Neuronal stem cell (in vitro differentiated cells): ENCODE results near the gene KCNH2.
A peak's percentile ranks its signal among the peaks of the same experiment; 100 is the strongest.

Experiments used
- DNase-seq: peaks from one replicate; pipeline ENCODE4 v3.0.0-alpha.2; 2013; ENCODE audit warnings: low spot score
- H2AFZ ChIP-seq: one replicate; pipeline ENCODE4 v1.6.1; 2013; ENCODE audit warnings: mild to moderate bottlenecking, low read length, inconsistent platforms
- H2AK5ac ChIP-seq: 2 replicates; pipeline ENCODE4 v1.6.1; 2013; ENCODE audit warnings: low read depth, mild to moderate bottlenecking, inconsistent platforms, low read length, moderate library complexity, mixed read lengths
- H2BK120ac ChIP-seq: 2 replicates; pipeline ENCODE4 v1.6.1; 2013; ENCODE audit warnings: low read depth, mild to moderate bottlenecking, inconsistent platforms, low read length, moderate library complexity, mixed read lengths
- H2BK12ac ChIP-seq: one replicate; pipeline ENCODE4 v1.6.1; 2013; ENCODE audit warnings: low read length, inconsistent platforms
- H2BK15ac ChIP-seq: 2 replicates; pipeline ENCODE4 v1.6.1; 2013; ENCODE audit warnings: mild to moderate bottlenecking, low read length, inconsistent platforms, mixed read lengths
- H2BK5ac ChIP-seq: one replicate; pipeline ENCODE4 v1.6.1; 2013; ENCODE audit warnings: inconsistent platforms, mild to moderate bottlenecking, low read length, moderate library complexity
- H3K14ac ChIP-seq: one replicate; pipeline ENCODE4 v1.6.1; 2013; ENCODE audit warnings: low read length, inconsistent platforms
- H3K18ac ChIP-seq: 2 replicates; pipeline ENCODE4 v1.6.1; 2013; ENCODE audit warnings: low read length, inconsistent platforms
- H3K23ac ChIP-seq: 2 replicates; pipeline ENCODE4 v1.6.1; 2013; ENCODE audit warnings: low read depth, mild to moderate bottlenecking, mixed read lengths, low read length, inconsistent platforms; ENCODE audit not compliant: poor library complexity
- H3K27ac ChIP-seq: replicated peaks from 3 replicates; pipeline ENCODE4 v1.5.1; 2013; ENCODE audit warnings: low read length, inconsistent platforms
- H3K27me3 ChIP-seq, 3 experiments: 2 replicates each; pipeline ENCODE4 v1.6.1; 2013; ENCODE audit warnings: low read length in 3 of 3, mild to moderate bottlenecking in 2 of 3, inconsistent platforms in 1 of 3, low read depth in 1 of 3, mixed read lengths in 1 of 3, moderate library complexity in 1 of 3; ENCODE audit not compliant: control insufficient read depth in 3 of 3, insufficient read depth in 3 of 3
- H3K36me3 ChIP-seq, 2 donors: replicated peaks in 1 of 2; 2 replicates each; pipeline ENCODE4 v1.6.1; 2013; ENCODE audit warnings: low read length in 2 of 2; ENCODE audit not compliant: control insufficient read depth in 2 of 2, insufficient read depth in 2 of 2
- H3K4ac ChIP-seq: 2 replicates; pipeline ENCODE4 v1.6.1; 2013; ENCODE audit warnings: inconsistent platforms, mild to moderate bottlenecking, low read length, moderate library complexity
- H3K4me1 ChIP-seq, 2 donors: 1 replicate in 1 of 2; 2 replicates in 1 of 2; pipeline ENCODE4 v1.6.1; 2013; ENCODE audit warnings: low read length in 2 of 2, low read depth in 1 of 2; ENCODE audit not compliant: control insufficient read depth in 2 of 2, insufficient read depth in 1 of 2
- H3K4me2 ChIP-seq: one replicate; pipeline ENCODE4 v1.6.1; 2013; ENCODE audit warnings: mild to moderate bottlenecking, low read length, inconsistent platforms; ENCODE audit not compliant: insufficient read depth, poor library complexity, severe bottlenecking
- H3K4me3 ChIP-seq, 2 donors: 2 replicates each; pipeline ENCODE4 v1.5.1; 2013; ENCODE audit warnings: low read length in 2 of 2, mild to moderate bottlenecking in 2 of 2, inconsistent platforms in 1 of 2, moderate library complexity in 1 of 2
- H3K79me1 ChIP-seq: one replicate; pipeline ENCODE4 v1.6.1; 2013; ENCODE audit warnings: low read depth, mild to moderate bottlenecking, inconsistent platforms, low read length, moderate library complexity
- H3K9ac ChIP-seq: one replicate; pipeline ENCODE4 v1.6.1; 2013; ENCODE audit warnings: mild to moderate bottlenecking, low read depth, low read length, inconsistent platforms; ENCODE audit not compliant: poor library complexity
- H3K9me3 ChIP-seq, 2 donors: replicated peaks in 1 of 2; 2 replicates each; pipeline versions ENCODE3 to v1.6.1; 2013; ENCODE audit warnings: low read length in 2 of 2, mild to moderate bottlenecking in 2 of 2, inconsistent platforms in 1 of 2, low read depth in 1 of 2, mixed read lengths in 1 of 2, moderate library complexity in 1 of 2; ENCODE audit not compliant: control insufficient read depth in 2 of 2, insufficient read depth in 1 of 2
- H4K8ac ChIP-seq: one replicate; pipeline ENCODE4 v1.6.1; 2013; ENCODE audit warnings: low read depth, mild to moderate bottlenecking, inconsistent platforms, low read length, moderate library complexity
- H4K91ac ChIP-seq: one replicate; pipeline ENCODE4 v1.6.1; 2013; ENCODE audit warnings: low read length, low read depth, mild to moderate bottlenecking, inconsistent platforms; ENCODE audit not compliant: poor library complexity
- WGBS, 2 donors: extraction: QIAGEN DNeasy Blood & Tissue Kit; methylation state at CpG; one replicate each; pipeline ENCODE4 v1.1.7; 2013; ENCODE audit warnings: missing lambda C conversion rate in 2 of 2, mixed read lengths in 1 of 2; ENCODE audit not compliant: insufficient read length in 2 of 2, insufficient replicate concordance in 1 of 2; ENCODE audit errors: extremely low coverage in 2 of 2; 5-methylcytosine and 5-hydroxymethylcytosine counted together

The KCNH2 gene

GRCh38 chr7:150958062-150958552 lies 20.0 kb downstream of the KCNH2 start:
- Histone ChIP-seq H3K4ac (no peak overlapping the region), H3K23ac (no peak overlapping the region), H3K9ac (no peak overlapping the region), H2BK15ac (peak overlapping the region; percentile 37), H3K14ac (no peak overlapping the region), H4K91ac (no peak overlapping the region), H2AK5ac (no peak overlapping the region), H3K4me3 (no peak overlapping the region), H2BK120ac (no peak overlapping the region), H3K4me1 (peaks cover 18% of the 10 kb centered on the region in 2 donors), H3K27ac (no peak overlapping the region), H3K27me3 (peaks cover 0 to 9% (median 0%) of the 10 kb centered on the region in 3 experiments), H3K18ac (no peak overlapping the region), H2BK12ac (peak overlapping the region; percentile 16), H3K36me3 (no peaks in the 10 kb centered on the region), H3K4me2 (no peak overlapping the region), H4K8ac (no peak overlapping the region), H2AFZ (no peak overlapping the region), H3K9me3 (no peaks in the 10 kb centered on the region), H2BK5ac (no peak overlapping the region), H3K79me1 (peaks cover 5% of the 10 kb centered on the region)
- no peak for DNase-seq
- WGBS, 2 donors: no CpG with 5 or more reads among the region's 74 CpGs

DNA sequence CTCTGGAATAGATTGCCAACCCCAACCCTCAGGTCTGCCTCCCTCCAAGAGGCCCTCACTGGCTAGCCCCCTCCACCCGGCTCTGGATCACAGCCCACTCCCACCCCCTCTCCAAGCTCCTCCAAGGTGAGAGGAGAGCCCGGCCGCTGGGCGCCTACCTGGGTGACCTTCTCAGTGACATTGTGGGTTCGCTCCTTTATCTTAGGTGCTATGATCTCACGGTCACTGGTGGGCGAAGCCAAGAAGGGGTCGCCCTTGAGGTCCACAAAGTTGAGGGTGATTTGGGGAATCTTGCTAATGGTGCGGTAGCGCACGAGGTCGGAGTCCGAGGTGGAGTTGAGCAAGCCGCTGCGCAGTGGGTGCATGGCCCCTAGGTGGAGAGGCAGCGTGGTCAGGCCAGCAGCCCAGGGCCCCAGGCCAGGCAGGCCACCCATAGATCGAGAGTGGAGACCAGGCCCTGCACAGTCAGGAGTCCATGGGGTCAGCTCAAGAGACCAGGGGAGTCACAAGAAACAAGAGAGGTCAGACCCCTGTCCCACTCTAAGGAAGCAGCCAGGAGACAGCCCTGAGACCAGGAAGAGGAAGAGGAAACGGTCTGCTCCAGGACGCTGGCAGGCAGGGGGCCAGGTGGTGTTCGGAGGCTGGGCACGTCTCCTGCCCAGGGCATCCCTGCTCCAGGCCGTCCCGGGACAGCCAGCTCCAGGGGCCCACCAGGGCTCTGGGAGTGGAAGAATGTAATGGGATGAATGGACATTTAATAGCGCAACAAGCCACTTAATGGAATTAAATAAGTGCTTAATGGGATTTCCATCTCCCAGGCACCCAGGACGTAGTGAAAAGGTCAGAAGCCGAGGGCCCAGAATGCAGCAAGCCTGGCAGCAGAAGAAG lies 20.7 kb downstream of the KCNH2 start:
- Histone ChIP-seq H3K23ac (peak overlapping the region; percentile 80), H3K36me3 (no peaks in the 10 kb centered on the region), H2BK15ac (peak overlapping the region; percentile 37), H2AK5ac (peak overlapping the region; percentile 46), H4K8ac (no peak overlapping the region), H3K14ac (no peak overlapping the region), H2AFZ (no peak overlapping the region), H3K4me3 (no peak overlapping the region), H3K79me1 (peaks cover 5% of the 10 kb centered on the region), H2BK120ac (no peak overlapping the region), H3K27ac (no peak overlapping the region), H2BK12ac (no peak overlapping the region), H3K27me3 (peaks cover 0 to 9% (median 0%) of the 10 kb centered on the region in 3 experiments), H3K9ac (no peak overlapping the region), H4K91ac (no peak overlapping the region), H2BK5ac (peak overlapping the region; percentile 39), H3K9me3 (no peaks in the 10 kb centered on the region), H3K4ac (no peak overlapping the region), H3K4me1 (peaks cover 13 to 16% of the 10 kb centered on the region in 2 donors), H3K18ac (no peak overlapping the region), H3K4me2 (no peak overlapping the region)
- WGBS, 2 donors: no CpG with 5 or more reads among the region's 26 CpGs
- DNase-seq: no peak

- no CpG with 5 or more reads among the region's 9 CpGs for WGBS, 2 donors
- no peaks in the 10 kb centered on the region for H3K36me3 ChIP-seq
- H2BK120ac ChIP-seq: no peak overlapping the region
- H3K4me3 ChIP-seq: no peak overlapping the region
- peak overlapping the region; percentile 94 for H2AK5ac ChIP-seq
- H3K9me3 ChIP-seq: no peaks in the 10 kb centered on the region
- peaks cover 4 to 16% of the 10 kb centered on the region in 2 donors for H3K4me1 ChIP-seq
- no peak overlapping the region for H3K9ac ChIP-seq
- peak overlapping the region; percentile 84 for H2BK5ac ChIP-seq
- H2BK15ac ChIP-seq: peak overlapping the region; percentile 99
- peak overlapping the region; percentile 12 for H3K4me2 ChIP-seq
- no peak overlapping the region for H4K91ac ChIP-seq
- DNase-seq: no peak
- peaks cover 0 to 9% (median 0%) of the 10 kb centered on the region in 3 experiments for H3K27me3 ChIP-seq
- H3K23ac ChIP-seq: peak overlapping the region; percentile 98
- H3K27ac ChIP-seq: no peak overlapping the region
- peak overlapping the region; percentile 97 for H3K18ac ChIP-seq
- H3K79me1 ChIP-seq: peaks cover 5% of the 10 kb centered on the region
- H2BK12ac ChIP-seq: peak overlapping the region; percentile 98
- peak overlapping the region; percentile 6 for H3K14ac ChIP-seq
- no peak overlapping the region for H4K8ac ChIP-seq
- no peak overlapping the region for H2AFZ ChIP-seq
- H3K4ac ChIP-seq: no peak overlapping the region
Observed at GRCh38 chr7:150956395-150957132, 21.6 kb downstream of the KCNH2 start.
